ENCODE results near the gene NISCH.

The NISCH gene

DNA sequence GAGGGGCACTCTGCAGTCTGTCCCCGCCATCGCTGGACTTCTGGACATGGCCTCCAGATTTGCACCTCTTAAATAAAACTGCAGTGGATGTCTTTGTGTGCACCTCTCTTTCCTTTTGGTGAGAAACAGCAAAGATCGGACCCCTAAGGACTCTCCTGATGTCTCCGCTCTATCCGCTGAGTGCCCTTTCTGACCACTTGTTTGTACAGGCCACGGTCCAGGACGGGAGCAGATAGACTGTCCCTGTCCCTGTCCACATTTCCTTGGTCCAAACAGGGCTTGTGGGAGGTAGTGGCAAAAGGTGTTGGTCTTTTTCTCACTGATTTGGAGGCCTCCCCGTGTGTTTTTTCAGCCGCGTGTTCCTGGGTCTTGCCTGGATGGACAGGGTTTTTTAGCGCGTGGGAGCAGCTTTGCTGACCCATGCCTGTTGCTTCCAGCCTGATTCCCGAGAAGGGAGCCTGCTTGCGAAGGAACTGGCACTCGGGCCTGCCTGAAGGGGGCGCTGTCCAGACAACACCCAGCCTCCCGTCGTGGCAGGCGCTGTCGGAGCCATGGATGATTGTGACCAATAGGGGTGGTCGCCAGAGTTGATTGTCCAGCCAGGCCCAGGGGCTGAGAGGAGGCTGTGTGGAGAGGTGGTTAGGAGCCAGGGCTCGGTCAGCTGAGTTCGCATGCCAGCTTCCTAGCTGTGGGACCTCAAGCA is 26.6 kb downstream of the NISCH start:
- H3K9me3 ChIP-seq (ENCODE audit: control insufficient read depth in 1 of 2, low read length in 2 of 2): no peaks in the 10 kb centered on the region
- H3K36me3 ChIP-seq (ENCODE audit: control insufficient read depth in 1 of 2, insufficient read depth in 2 of 2, low read length in 2 of 2): peaks cover 53 to 84% of the 10 kb centered on the region in 2 donors
- H3K27me3 ChIP-seq (ENCODE audit: control insufficient read depth in 1 of 2, insufficient read depth in 2 of 2, low read length in 2 of 2): no peaks in the 10 kb centered on the region
- no peaks in the 10 kb centered on the region for H3K4me1 ChIP-seq (ENCODE audit: control insufficient read depth in 1 of 2, insufficient read depth in 2 of 2, low read length in 2 of 2)
- H3K9ac ChIP-seq (ENCODE audit: low read depth in 1 of 2, low read length in 2 of 2): no peak overlapping the region
- H3K27ac ChIP-seq (ENCODE audit: low read depth, low read length): no peak overlapping the region
- no peak overlapping the region for H3K4me3 ChIP-seq (ENCODE audit: low read depth in 1 of 2, low read length in 2 of 2)

GRCh38 chr3:52483081-52483480 is 27.7 kb downstream of the NISCH start:
- Histone ChIP-seq H3K27me3 (ENCODE audit: control insufficient read depth in 1 of 2, insufficient read depth in 2 of 2, low read length in 2 of 2) (no peaks in the 10 kb centered on the region), H3K4me3 (ENCODE audit: low read depth in 1 of 2, low read length in 2 of 2) (no peak overlapping the region), H3K27ac (ENCODE audit: low read depth, low read length) (no peak overlapping the region), H3K9ac (ENCODE audit: low read depth in 1 of 2, low read length in 2 of 2) (no peak overlapping the region), H3K4me1 (ENCODE audit: control insufficient read depth in 1 of 2, insufficient read depth in 2 of 2, low read length in 2 of 2) (no peaks in the 10 kb centered on the region), H3K9me3 (ENCODE audit: control insufficient read depth in 1 of 2, low read length in 2 of 2) (no peaks in the 10 kb centered on the region), H3K36me3 (ENCODE audit: control insufficient read depth in 1 of 2, insufficient read depth in 2 of 2, low read length in 2 of 2) (peaks cover 50 to 84% of the 10 kb centered on the region in 2 donors)

DNA sequence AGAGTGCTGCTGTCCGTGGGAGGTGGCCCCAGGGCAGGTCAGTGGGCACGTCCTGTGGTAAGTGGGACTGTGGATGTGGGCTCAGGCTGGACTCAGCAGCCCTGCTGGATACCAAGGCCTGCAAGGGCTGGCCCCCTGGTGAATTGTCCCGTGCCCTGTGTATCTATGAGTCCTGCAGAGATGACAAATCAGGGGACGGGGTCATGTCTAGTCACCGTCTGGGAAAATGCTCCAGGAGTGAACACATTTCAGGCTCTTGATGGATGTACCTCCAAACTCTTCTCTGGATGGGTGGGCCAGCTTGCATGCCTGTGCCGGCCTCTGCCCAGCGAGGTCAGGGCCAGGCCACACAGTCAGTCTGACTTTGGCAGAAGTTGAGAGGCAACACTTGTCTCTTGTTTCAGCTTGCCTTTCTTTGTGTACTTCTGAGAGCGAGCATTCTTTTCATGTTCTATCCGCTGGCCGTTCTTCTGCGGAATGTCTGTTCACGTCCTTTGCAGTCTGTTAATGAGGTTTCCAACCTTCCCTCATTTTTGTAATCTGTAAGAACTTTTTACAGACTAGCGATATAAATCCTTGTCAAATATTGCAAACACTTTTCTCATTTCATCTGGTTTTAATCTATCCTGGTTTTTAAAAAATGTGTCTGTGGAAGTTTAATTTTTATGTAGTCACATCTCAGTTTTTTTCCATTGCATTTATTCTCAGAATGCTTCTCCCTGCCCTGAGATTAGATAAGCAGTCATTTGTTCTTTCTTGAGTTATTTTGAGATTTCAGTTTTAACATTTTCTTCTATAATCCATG is 28.4 kb downstream of the NISCH start:
- no peaks in the 10 kb centered on the region for H3K4me1 ChIP-seq (ENCODE audit: control insufficient read depth in 1 of 2, insufficient read depth in 2 of 2, low read length in 2 of 2)
- H3K9me3 ChIP-seq (ENCODE audit: control insufficient read depth in 1 of 2, low read length in 2 of 2): no peaks in the 10 kb centered on the region
- no peaks in the 10 kb centered on the region for H3K27me3 ChIP-seq (ENCODE audit: control insufficient read depth in 1 of 2, insufficient read depth in 2 of 2, low read length in 2 of 2)
- H3K4me3 ChIP-seq (ENCODE audit: low read depth in 1 of 2, low read length in 2 of 2): no peak overlapping the region
- H3K27ac ChIP-seq (ENCODE audit: low read depth, low read length): no peak overlapping the region
- peaks cover 44 to 82% of the 10 kb centered on the region in 2 donors for H3K36me3 ChIP-seq (ENCODE audit: control insufficient read depth in 1 of 2, insufficient read depth in 2 of 2, low read length in 2 of 2)
- H3K9ac ChIP-seq (ENCODE audit: low read depth in 1 of 2, low read length in 2 of 2): no peak overlapping the region

DNA sequence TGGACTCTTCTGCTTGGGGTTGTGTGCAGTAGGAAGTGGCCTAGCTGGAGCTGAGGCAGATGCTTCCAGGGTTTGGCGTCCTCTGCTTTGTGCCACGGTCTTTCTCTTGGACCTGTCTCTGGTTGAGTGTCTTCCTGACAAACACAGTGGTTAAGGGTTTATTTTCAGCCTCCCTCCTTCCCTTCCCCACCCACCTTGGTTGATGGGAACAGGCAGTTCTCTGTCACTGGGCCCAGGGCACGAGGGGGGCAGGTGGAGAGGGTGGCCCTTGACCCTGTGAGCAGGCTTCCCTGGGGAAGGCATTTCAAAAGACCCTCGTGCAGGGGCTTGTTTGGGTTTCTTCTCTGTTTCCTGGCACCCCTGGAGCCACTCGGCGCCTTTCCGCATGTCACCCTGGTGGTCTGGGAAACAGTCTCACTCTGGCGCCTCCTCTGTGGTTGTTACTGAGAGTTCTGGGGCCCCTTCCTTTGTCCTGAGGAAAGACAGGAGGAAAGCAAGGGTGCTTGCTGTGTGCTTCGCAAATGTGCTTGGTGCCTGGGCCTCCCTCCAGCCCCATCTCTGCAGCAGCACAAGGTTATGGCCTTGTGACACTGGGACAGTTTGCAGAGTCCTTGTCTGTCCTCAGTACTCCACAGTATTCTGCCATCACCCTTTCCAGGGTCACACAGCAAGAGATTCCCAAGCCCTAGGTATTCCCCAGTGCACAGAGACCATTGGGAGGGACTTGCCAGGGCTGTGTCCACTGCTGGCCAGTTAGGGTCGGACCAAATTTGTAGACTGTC is 29.5 kb downstream of the NISCH start:
- peaks cover 43 to 82% of the 10 kb centered on the region in 2 donors for H3K36me3 ChIP-seq (ENCODE audit: control insufficient read depth in 1 of 2, insufficient read depth in 2 of 2, low read length in 2 of 2)
- H3K9me3 ChIP-seq (ENCODE audit: control insufficient read depth in 1 of 2, low read length in 2 of 2): no peaks in the 10 kb centered on the region
- no peak overlapping the region for H3K27ac ChIP-seq (ENCODE audit: low read depth, low read length)
- no peak overlapping the region for H3K9ac ChIP-seq (ENCODE audit: low read depth in 1 of 2, low read length in 2 of 2)
- H3K27me3 ChIP-seq (ENCODE audit: control insufficient read depth in 1 of 2, insufficient read depth in 2 of 2, low read length in 2 of 2): no peaks in the 10 kb centered on the region
- no peaks in the 10 kb centered on the region for H3K4me1 ChIP-seq (ENCODE audit: control insufficient read depth in 1 of 2, insufficient read depth in 2 of 2, low read length in 2 of 2)
- H3K4me3 ChIP-seq (ENCODE audit: low read depth in 1 of 2, low read length in 2 of 2): no peak overlapping the region

- Histone ChIP-seq H3K9me3 (ENCODE audit: control insufficient read depth in 1 of 2, low read length in 2 of 2) (no peaks in the 10 kb centered on the region), H3K36me3 (ENCODE audit: control insufficient read depth in 1 of 2, insufficient read depth in 2 of 2, low read length in 2 of 2) (peaks cover 34 to 78% of the 10 kb centered on the region in 2 donors), H3K4me3 (ENCODE audit: low read depth in 1 of 2, low read length in 2 of 2) (no peak overlapping the region), H3K27me3 (ENCODE audit: control insufficient read depth in 1 of 2, insufficient read depth in 2 of 2, low read length in 2 of 2) (no peaks in the 10 kb centered on the region), H3K27ac (ENCODE audit: low read depth, low read length) (no peak overlapping the region), H3K4me1 (ENCODE audit: control insufficient read depth in 1 of 2, insufficient read depth in 2 of 2, low read length in 2 of 2) (peaks cover 0 to 5% of the 10 kb centered on the region in 2 donors), H3K9ac (ENCODE audit: low read depth in 1 of 2, low read length in 2 of 2) (no peak overlapping the region)
Observed at GRCh38 chr3:52487050-52487787, 31.8 kb downstream of the NISCH start.

GRCh38 chr3:52487788-52488691 is 32.6 kb downstream of the NISCH start:
- peaks cover 0 to 5% of the 10 kb centered on the region in 2 donors for H3K4me1 ChIP-seq (ENCODE audit: control insufficient read depth in 1 of 2, insufficient read depth in 2 of 2, low read length in 2 of 2)
- H3K27me3 ChIP-seq (ENCODE audit: control insufficient read depth in 1 of 2, insufficient read depth in 2 of 2, low read length in 2 of 2): no peaks in the 10 kb centered on the region
- H3K27ac ChIP-seq (ENCODE audit: low read depth, low read length): no peak overlapping the region
- no peaks in the 10 kb centered on the region for H3K9me3 ChIP-seq (ENCODE audit: control insufficient read depth in 1 of 2, low read length in 2 of 2)
- no peak overlapping the region for H3K4me3 ChIP-seq (ENCODE audit: low read depth in 1 of 2, low read length in 2 of 2)
- peaks cover 42 to 75% of the 10 kb centered on the region in 2 donors for H3K36me3 ChIP-seq (ENCODE audit: control insufficient read depth in 1 of 2, insufficient read depth in 2 of 2, low read length in 2 of 2)
- H3K9ac ChIP-seq (ENCODE audit: low read depth in 1 of 2, low read length in 2 of 2): no peak overlapping the region

- no peak overlapping the region for H3K27ac ChIP-seq (ENCODE audit: low read depth, low read length)
- no peak overlapping the region for H3K9ac ChIP-seq (ENCODE audit: low read depth in 1 of 2, low read length in 2 of 2)
- peaks cover 40 to 71% of the 10 kb centered on the region in 2 donors for H3K36me3 ChIP-seq (ENCODE audit: control insufficient read depth in 1 of 2, insufficient read depth in 2 of 2, low read length in 2 of 2)
- H3K4me1 ChIP-seq (ENCODE audit: control insufficient read depth in 1 of 2, insufficient read depth in 2 of 2, low read length in 2 of 2): peaks cover 0 to 5% of the 10 kb centered on the region in 2 donors
- H3K4me3 ChIP-seq (ENCODE audit: low read depth in 1 of 2, low read length in 2 of 2): no peak overlapping the region
- H3K27me3 ChIP-seq (ENCODE audit: control insufficient read depth in 1 of 2, insufficient read depth in 2 of 2, low read length in 2 of 2): no peaks in the 10 kb centered on the region
- H3K9me3 ChIP-seq (ENCODE audit: control insufficient read depth in 1 of 2, low read length in 2 of 2): no peaks in the 10 kb centered on the region
Observed at GRCh38 chr3:52488746-52489145, 33.3 kb downstream of the NISCH start.

DNA sequence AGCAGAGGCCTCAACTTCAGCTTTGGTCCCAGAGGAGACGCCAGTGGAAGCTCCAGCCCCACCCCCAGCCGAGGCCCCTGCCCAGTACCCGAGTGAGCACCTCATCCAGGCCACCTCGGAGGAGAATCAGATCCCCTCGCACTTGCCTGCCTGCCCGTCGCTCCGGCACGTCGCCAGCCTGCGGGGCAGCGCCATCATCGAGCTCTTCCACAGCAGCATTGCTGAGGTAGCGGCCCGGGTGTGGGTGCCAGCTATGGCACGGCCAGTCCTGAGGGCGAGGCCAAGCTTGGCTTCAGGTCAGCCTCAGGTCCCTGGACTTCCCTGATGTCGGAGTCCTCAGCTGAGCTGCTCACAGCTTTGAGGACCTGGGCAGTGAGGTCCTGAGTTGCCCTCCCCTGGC is 34.0 kb downstream of the NISCH start:
- Histone ChIP-seq H3K9me3 (ENCODE audit: control insufficient read depth in 1 of 2, low read length in 2 of 2) (no peaks in the 10 kb centered on the region), H3K4me1 (ENCODE audit: control insufficient read depth in 1 of 2, insufficient read depth in 2 of 2, low read length in 2 of 2) (peaks cover 0 to 9% of the 10 kb centered on the region in 2 donors), H3K4me3 (ENCODE audit: low read depth in 1 of 2, low read length in 2 of 2) (no peak overlapping the region), H3K27ac (ENCODE audit: low read depth, low read length) (no peak overlapping the region), H3K36me3 (ENCODE audit: control insufficient read depth in 1 of 2, insufficient read depth in 2 of 2, low read length in 2 of 2) (peaks cover 40 to 71% of the 10 kb centered on the region in 2 donors), H3K9ac (ENCODE audit: low read depth in 1 of 2, low read length in 2 of 2) (no peak overlapping the region), H3K27me3 (ENCODE audit: control insufficient read depth in 1 of 2, insufficient read depth in 2 of 2, low read length in 2 of 2) (no peaks in the 10 kb centered on the region)
